K562 (cell line): Measurements from ENCODE around the gene TMCC1. TPM values are rescaled to one million over a fixed set of nuclear protein-coding genes. Genes with fewer than 3 reads are reported as not detected.
A peak's percentile ranks its signal among the peaks of the same experiment; 100 is the strongest.

Experiments
- ARID1B ChIP-seq: fragments of 450-650 bp; IDR thresholded peaks from 2 replicates; pipeline ENCODE4 v1.6.1; 2016; ENCODE audit warnings: antibody characterized with exemption, mild to moderate bottlenecking, inconsistent platforms
- BCLAF1 ChIP-seq, 2 experiments: fragments of 450-650 bp in 1 of 2; IDR thresholded peaks; 2 replicates each; pipeline ENCODE4 v1.6.1; 2011 to 2017; ENCODE audit warnings: low read depth in 2 of 2, antibody characterized with exemption in 1 of 2, borderline replicate concordance in 1 of 2, low read length in 1 of 2, mild to moderate bottlenecking in 1 of 2, mixed read lengths in 1 of 2; ENCODE audit not compliant: control insufficient read depth in 1 of 2
- BRCA1 ChIP-seq, 2 experiments: fragments of 450-650 bp in 1 of 2; sonication (generic) in 1 of 2; formaldehyde crosslinking in 1 of 2; IDR thresholded peaks; 2 replicates each; pipeline versions ENCODE4 v1.5.0 to v1.6.1; 2017 to 2020; ENCODE audit warnings: mild to moderate bottlenecking in 1 of 2, missing genetic modification reagents in 1 of 2
- BRF1 ChIP-seq: IDR thresholded peaks from 3 replicates; pipeline ENCODE4 v1.6.1; 2011; ENCODE audit warnings: borderline replicate concordance, mild to moderate bottlenecking; ENCODE audit not compliant: insufficient read length; ENCODE audit errors: extremely low read depth
- ETV5 ChIP-seq: sonication (generic); formaldehyde crosslinking; IDR thresholded peaks from 2 replicates; pipeline ENCODE4 v1.4.0; 2020; ENCODE audit warnings: low read depth, mild to moderate bottlenecking, missing genetic modification reagents
- FUS ChIP-seq: fragments of 200-400 bp; formaldehyde crosslinking; optimal IDR thresholded peaks from 2 replicates; pipeline ENCODE3; 2017; ENCODE audit warnings: low read depth, low read length
- GTF3C2 ChIP-seq: IDR thresholded peaks from 3 replicates; pipeline ENCODE4 v1.6.1; 2011; ENCODE audit warnings: borderline replicate concordance, mild to moderate bottlenecking, moderate library complexity; ENCODE audit not compliant: insufficient read length; ENCODE audit errors: extremely low read depth
- HINFP ChIP-seq: fragments of 450-650 bp; conservative IDR thresholded peaks from 2 replicates; pipeline ENCODE4 v1.6.1; 2016; ENCODE audit warnings: missing genetic modification characterization, low read depth, mild to moderate bottlenecking, control low read depth, missing compliant biosample characterization
- MAZ ChIP-seq, 2 experiments: fragments of 450-650 bp in 1 of 2; sonication (generic) in 1 of 2; formaldehyde crosslinking; IDR thresholded peaks in 1 of 2; conservative IDR thresholded peaks in 1 of 2; 2 replicates each; pipeline versions ENCODE4 v1.4.0 to v1.5.0; 2020; ENCODE audit warnings: mild to moderate bottlenecking in 1 of 2, missing genetic modification reagents in 1 of 2
- MEF2A ChIP-seq: IDR thresholded peaks from 2 replicates; pipeline ENCODE4 v1.6.1; 2011; ENCODE audit warnings: low read depth, mild to moderate bottlenecking, low read length, moderate library complexity; ENCODE audit not compliant: control insufficient read depth
- NCOA6 ChIP-seq: fragments of 450-650 bp; IDR thresholded peaks from 2 replicates; pipeline ENCODE4 v1.6.1; 2017; ENCODE audit warnings: mild to moderate bottlenecking
- ZBTB11 ChIP-seq, 3 experiments: fragments of 200-800 bp in 1 of 3; fragments of 250-450 bp in 1 of 3; fragments of 450-650 bp in 1 of 3; sonication (Bioruptor Pico) in 1 of 3; sonication (Bioruptor generic) in 1 of 3; formaldehyde crosslinking in 1 of 3; IDR thresholded peaks; 2 replicates each; pipeline versions ENCODE4 v1.6.1 to v1.8.0; 2016 to 2022; ENCODE audit warnings: mild to moderate bottlenecking in 2 of 3, missing genetic modification characterization in 2 of 3, missing compliant biosample characterization in 1 of 3, moderate library complexity in 1 of 3
- ZNF134 ChIP-seq: fragments of 250-450 bp; sonication (Bioruptor Pico); conservative IDR thresholded peaks from 2 replicates; pipeline ENCODE4 v1.4.0; 2020
- ZNF143 ChIP-seq: sonication (generic); formaldehyde crosslinking; IDR thresholded peaks from 2 replicates; pipeline ENCODE4 v1.9.0; 2022; ENCODE audit warnings: mild to moderate bottlenecking, missing genetic modification reagents
- ZNF444 ChIP-seq: fragments of 250-450 bp; sonication (Bioruptor Pico); IDR thresholded peaks from 2 replicates; pipeline ENCODE4 v1.4.0; 2020; ENCODE audit warnings: mild to moderate bottlenecking, moderate library complexity
- ZNF717 ChIP-seq: fragments of 250-450 bp; sonication (Bioruptor Pico); IDR thresholded peaks from 2 replicates; pipeline ENCODE4 v1.5.0; 2021
- polyA plus RNA-seq, 8 experiments: library from polyadenylated mRNA; depleted of rRNA in 4 of 8; stranded (reverse) in 5 of 8; unstranded in 3 of 8; fragments of >200 nt; fragmentation: Nextera tagmentation in 2 of 8; fragmentation: Illumina TruSeq in 1 of 8; extraction: Ambion mirVana in 2 of 8; extraction: Trizol in 1 of 8; gene quantifications; 2 replicates each; pipeline versions ENCODE4 v1.2.1 to v1.2.3, GENCODE V29; 2011 to 2014; ENCODE audit warnings: inconsistent platforms in 1 of 8, missing spikeins in 1 of 8
- total RNA-seq, 7 experiments: library from RNA; depleted of rRNA in 6 of 7; stranded (reverse); fragments of >200 nt in 6 of 7; fragmentation: Illumina TruSeq in 2 of 7; extraction: Trizol in 2 of 7; gene quantifications; 2 replicates each; pipeline versions ENCODE4 v1.2.1 to v1.2.3, GENCODE V29; 2011 to 2021; ENCODE audit warnings: low replicate concordance in 1 of 7

Gene TMCC1
- total and polyA plus RNA-seq, 9 of the 15 experiments (the other 6 are each of a cell fraction or from before 2014, with no cell fraction given) = 0.89 to 8.7 (median 4.0) TPM

GRCh38 chr3:129793942-129794310 is 99.6 kb downstream of the TMCC1 start (continued):
- TF ChIP-seq HINFP (tag) (no peak), MEF2A (no peak), ZNF717 (CRISPR knock-in tag) (no peak), BRCA1 (IDR thresholded peaks at IDR 0.05) (no peak), BRCA1 (CRISPR knock-in tag; IDR thresholded peaks at IDR 0.05) (no peak), BRF1 (no peak), GTF3C2 (no peak), ZNF134 (no peak), BCLAF1 (IDR thresholded peaks at IDR 0.05; ENCODE audit: borderline replicate concordance in 1 of 2, control insufficient read depth in 1 of 2, low read depth in 2 of 2, low read length in 1 of 2) (no peak), MAZ (CRISPR knock-in tag; conservative IDR thresholded peaks at IDR 0.05 in 1 of 2, IDR thresholded peaks at IDR 0.05 in 1 of 2) (no peak), ARID1B (peak; percentile 92), ZNF444 (no peak), ETV5 (CRISPR knock-in tag) (no peak), NCOA6 (no peak), ZBTB11 (CRISPR knock-in tag; IDR thresholded peaks at IDR 0.05) (peak in 1 of 3 experiments; percentile 71; a peak in 2 of 6 replicates), FUS (no peak), ZNF143 (no peak)
